Measurements from ENCODE around the gene ALG14.
"Not testable (repeated sequence)": the region's sequence is repeated elsewhere in the genome, so short reads cannot be mapped to it uniquely, and the experiment has no call there.

Gene ALG14

DNA sequence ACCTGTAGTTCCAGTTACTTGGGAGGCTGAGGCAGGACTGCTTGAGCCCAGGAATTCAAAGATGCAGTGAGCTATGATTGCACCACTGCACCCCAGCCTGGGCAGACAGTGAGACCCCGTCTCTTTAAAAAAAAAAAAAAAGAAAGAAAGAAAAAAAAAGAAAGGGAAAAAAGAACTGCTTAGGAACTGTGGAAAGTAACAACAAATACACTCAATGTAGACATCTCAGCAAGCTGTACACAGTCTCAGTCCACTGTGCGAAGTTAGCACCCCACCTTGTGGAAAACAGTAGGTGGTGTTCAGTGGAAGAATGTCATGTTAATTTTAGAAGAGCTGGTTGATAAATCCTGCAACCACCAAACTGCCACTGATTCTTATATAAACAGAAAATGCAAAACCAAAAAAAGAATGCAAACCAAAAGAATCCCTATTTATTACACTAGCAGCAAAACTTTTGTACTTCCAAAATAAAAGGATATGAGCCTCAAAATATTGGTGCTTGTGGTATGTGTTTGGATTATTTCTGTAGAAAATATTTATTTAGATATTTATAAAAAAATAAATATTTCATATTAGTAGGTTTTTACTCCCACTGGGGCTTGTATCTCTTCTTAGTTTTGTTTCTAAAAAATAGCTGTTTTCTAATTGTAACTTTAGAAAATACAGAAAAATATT is 31.1 kb downstream of the ALG14 start:
- peak; percentile 85 for DNase-seq

- no peak for DNase-seq
Observed at GRCh38 chr1:95040032-95040525, 32.7 kb downstream of the ALG14 start.

GRCh38 chr1:95039360-95040031 is 33.3 kb downstream of the ALG14 start:
- no peak for DNase-seq

- no peak for DNase-seq
Observed at GRCh38 chr1:95035536-95035935, 37.2 kb downstream of the ALG14 start.

GRCh38 chr1:95034506-95034905 is 38.2 kb downstream of the ALG14 start:
- no peak for DNase-seq

- no peak for DNase-seq
Observed at GRCh38 chr1:95033843-95034242, 38.9 kb downstream of the ALG14 start.

- no peak for DNase-seq
Observed at GRCh38 chr1:95029532-95029931, 43.2 kb downstream of the ALG14 start.

DNA sequence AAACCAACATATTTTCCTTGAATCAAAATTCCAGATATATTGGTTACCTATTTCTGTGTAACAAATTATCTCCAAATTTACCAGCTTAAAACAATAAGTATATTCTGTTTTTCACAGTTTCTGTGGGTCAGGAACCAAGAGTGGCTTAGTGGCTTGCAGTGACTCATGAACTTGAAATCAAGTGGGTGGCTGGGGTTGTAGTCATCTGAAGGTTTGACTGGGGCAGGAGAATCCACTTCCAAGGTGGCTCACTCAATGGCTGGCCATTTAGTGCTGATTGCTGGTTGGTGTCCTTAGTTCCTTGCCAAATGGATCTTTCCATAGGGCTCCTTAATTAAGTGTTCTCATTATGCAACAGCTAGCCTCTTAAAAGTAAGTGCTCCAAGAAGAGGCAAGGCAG is 43.8 kb downstream of the ALG14 start:
- no peak for DNase-seq

GRCh38 chr1:95027046-95027445 is 45.7 kb downstream of the ALG14 start:
- no peak for DNase-seq

DNA sequence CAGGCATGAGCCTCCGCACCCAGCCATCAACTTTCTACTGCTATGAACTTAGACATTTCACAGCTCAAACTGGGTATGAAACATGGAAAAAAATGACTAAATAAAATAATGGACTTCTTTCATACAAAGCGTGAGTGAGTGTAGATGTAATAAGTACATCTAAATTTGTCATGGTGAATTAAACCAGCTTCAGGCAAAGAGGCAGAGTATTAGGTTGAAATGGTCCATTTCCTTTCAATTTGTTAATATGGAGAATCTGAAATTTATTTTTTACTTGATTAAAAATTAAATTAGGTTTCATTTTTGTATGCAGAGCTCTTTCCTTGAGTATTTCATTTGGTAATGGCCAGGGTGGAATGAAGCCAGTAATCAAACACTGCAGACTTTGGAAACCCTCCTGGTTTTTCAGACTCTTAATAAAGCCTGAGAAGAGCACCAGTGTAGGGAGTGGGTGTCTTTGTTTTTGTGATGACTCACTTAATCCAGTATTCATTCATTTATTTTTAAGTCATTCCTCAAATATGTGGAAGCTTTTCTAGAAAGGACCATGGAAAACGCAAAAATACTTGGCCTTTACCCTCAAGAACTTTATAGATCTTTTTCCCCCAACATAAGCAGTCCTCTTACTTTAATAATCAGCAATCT is 49.2 kb downstream of the ALG14 start:
- DNase-seq = no peak

DNA sequence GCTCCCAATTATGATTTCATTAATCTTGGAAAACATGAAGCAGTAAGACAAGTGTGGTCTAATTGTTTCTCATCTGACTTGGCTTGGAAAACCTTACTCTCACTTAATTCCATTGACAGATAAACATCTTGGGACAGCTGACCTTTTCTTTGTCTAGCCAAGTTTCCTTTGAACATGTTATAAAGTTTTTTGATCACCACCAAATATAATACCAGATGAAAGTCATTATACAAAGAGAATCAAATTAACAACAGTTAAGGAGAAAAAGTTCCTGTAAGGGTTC is 50.2 kb downstream of the ALG14 start:
- no peak for DNase-seq

DNA sequence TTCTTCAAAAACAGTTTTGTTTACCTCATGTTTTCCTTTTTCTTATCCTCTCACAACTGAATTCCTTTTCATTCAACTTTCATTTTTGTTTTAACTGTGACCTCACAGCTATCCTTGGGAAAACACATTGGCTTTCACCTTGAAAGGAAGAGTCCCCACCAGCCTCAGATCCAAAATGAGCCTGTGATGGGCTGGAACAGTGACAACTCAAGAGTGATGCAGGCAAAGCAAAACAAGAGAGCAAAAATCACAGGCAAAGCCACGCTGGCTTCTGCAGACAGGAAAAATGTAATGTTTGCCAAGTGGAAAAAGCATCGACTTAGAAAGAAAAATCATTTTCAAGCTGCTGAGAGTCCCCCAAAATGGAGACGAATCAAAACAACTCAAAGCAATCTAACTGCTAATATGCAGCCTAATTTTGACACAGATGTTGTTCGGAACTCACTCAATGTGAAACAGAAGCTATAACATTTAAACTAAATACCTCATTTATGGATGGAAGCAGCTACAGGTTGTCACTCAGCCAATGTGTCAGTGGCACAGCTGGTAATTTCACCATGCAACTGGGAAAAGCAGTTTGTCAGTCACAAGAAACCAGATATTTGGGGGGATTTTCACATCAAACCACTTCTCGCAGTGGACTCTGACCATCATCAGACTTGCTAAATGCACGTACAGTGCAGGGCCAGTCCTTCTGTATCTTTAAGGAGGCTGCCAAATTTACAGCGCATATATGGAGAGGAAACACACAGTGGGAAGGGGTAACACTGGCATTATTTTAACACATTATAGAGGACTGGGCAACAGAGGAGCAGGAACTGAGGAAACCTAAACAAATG is 50.7 kb downstream of the ALG14 start:
- peak; percentile 90 for DNase-seq

DNA sequence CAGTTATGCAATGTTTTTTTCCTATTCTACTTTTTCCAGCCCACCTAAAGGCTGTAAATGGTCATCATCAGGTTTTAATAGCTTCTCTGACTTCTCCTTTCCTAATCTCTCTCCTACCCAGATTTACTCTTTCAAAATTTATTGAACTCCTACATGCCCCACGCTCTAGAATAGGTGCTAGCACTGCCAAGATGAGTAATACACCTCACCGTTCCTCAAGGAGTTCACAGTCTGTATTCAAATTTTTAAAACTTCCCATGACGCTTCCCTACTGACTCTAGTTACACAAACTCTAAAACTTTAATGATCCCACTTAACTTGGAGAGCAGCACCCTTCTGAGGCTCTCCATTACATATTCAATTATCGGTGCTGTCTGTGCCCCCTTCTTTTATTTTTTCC is 51.6 kb downstream of the ALG14 start:
- no peak for DNase-seq

GRCh38 chr1:95019466-95019865 is 53.3 kb downstream of the ALG14 start:
- not testable (repeated sequence) for DNase-seq

- no peak for DNase-seq
Observed at GRCh38 chr1:95018602-95019369, 54.0 kb downstream of the ALG14 start.

- DNase-seq = no peak
Observed at GRCh38 chr1:95017775-95018174, 55.0 kb downstream of the ALG14 start.

GRCh38 chr1:95015076-95015475 is 57.7 kb downstream of the ALG14 start:
- DNase-seq = no peak

- no peak for DNase-seq
Observed at GRCh38 chr1:95013950-95014574, 58.7 kb downstream of the ALG14 start.

DNA sequence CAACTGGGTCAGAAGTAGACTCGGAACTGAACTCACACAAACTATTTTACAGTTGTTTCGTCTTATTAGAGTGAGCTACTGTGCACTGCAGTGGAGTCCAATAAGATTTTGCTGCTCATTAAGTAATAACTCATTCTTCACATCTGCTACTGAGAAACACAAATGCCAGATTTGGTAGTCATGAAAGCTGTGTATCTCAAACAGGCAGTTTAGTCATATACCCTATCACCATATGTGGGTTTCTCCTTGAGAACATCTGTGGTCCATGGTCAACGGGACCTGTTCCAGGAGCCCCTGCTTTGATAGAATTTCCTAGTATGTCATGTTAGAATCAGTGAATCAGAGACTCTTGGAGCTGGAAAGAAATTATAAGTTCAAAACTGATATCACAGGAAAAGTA is 60.4 kb downstream of the ALG14 start:
- no peak for DNase-seq

DNA sequence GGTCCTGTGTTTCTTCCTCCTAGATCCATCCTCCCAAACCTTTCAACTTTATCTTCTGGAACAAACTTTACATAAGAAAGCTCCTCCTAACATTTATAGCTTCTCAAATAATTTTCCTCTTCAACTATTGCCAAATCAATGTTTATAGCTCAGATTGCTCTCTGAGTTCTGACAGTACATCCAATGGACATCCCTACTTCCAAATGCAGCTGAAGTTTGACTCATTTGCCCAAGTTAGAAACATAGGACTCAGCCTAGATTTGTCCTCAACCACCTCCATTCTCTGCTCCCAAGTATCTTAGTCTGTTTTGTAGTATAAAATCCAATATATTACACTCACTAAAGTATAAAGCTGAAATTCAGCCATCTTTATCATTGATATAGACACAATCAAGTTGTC is 62.6 kb downstream of the ALG14 start:
- no peak for DNase-seq

DNA sequence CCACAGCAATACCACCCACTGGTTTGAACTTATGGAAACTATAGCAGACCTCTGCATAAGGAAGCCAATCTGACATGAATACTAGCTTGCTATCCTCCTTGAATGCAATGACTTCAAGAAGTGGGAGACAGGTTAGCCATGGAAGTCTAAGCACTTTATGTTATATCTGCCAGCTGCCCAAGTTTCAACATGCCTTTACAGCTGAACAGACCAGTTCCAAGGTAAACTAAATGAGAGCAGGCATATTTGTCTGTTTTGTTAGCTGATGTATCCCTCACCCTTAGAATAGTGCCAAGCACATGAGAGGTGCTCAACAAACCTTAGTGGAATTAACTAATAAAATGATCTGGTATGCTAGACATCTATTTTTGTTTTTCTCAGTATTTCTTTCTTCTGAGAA is 65.1 kb downstream of the ALG14 start:
- no peak for DNase-seq

GRCh38 chr1:95006681-95007080 is 66.1 kb downstream of the ALG14 start:
- no peak for DNase-seq
